ENCODE results near the gene NUDT3.
"Not testable (repeated sequence)": the region's sequence is repeated elsewhere in the genome, so short reads cannot be mapped to it uniquely, and the experiment has no call there.

NUDT3 gene

DNA sequence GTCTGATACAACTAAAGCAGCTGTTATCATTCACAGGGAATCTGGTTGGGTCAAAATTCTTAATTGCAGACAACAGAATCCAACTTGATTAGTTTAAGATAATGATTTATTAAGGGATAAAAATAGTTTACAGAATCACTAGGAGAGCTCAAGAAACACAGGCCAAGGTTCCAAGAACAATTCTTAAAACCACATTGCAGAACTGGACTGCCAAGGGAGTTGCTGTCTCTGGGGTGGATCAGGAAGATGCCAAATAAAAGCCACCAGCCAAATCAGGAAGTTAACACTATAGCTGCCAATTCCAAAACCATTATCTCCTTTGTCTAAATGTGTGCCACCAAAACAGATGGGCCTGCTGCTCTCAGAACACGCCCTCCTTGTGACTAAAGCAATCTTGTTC lies 53.7 kb downstream of the NUDT3 start:
- Histone ChIP-seq H3K27ac (ENCODE audit: low read length) (no peak overlapping the region), H3K36me3 (ENCODE audit: insufficient read depth, low read depth, low read length) (peaks cover 19% of the 10 kb centered on the region), H3K27me3 (ENCODE audit: insufficient read depth, low read length) (no peaks in the 10 kb centered on the region), H3K9me3 (ENCODE audit: insufficient read depth, low read depth, low read length) (no peaks in the 10 kb centered on the region), H3K9ac (ENCODE audit: low read depth, low read length) (no peak overlapping the region), H3K4me3 (ENCODE audit: low read length) (no peak overlapping the region), H3K4me1 (ENCODE audit: insufficient read depth, low read length) (peaks cover 4% of the 10 kb centered on the region; the same call in 1 of the 2 replicates)

DNA sequence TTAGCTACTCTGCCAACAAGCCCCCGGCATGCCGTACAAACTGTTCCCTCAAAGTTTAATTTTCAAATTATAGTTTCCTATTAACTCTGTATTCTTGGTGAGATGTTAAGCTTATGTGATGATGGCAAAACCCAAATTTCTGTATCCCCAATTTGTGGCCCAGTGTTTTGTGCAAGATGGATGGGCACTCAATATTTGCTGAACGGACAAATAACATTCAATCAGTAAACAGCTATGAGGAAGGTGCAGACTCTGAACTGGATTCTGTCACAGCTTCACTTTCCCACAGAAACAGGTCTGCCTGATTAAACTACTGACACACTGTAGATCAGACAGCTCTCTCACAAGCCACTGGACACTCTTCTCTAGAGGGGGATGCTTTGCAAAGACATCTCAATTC lies 54.1 kb downstream of the NUDT3 start:
- Histone ChIP-seq H3K36me3 (ENCODE audit: insufficient read depth, low read depth, low read length) (peaks cover 19% of the 10 kb centered on the region), H3K27me3 (ENCODE audit: insufficient read depth, low read length) (no peaks in the 10 kb centered on the region), H3K4me3 (ENCODE audit: low read length) (no peak overlapping the region), H3K9me3 (ENCODE audit: insufficient read depth, low read depth, low read length) (no peaks in the 10 kb centered on the region), H3K27ac (ENCODE audit: low read length) (no peak overlapping the region), H3K9ac (ENCODE audit: low read depth, low read length) (no peak overlapping the region), H3K4me1 (ENCODE audit: insufficient read depth, low read length) (peaks cover 4% of the 10 kb centered on the region; the same call in 1 of the 2 replicates)

DNA sequence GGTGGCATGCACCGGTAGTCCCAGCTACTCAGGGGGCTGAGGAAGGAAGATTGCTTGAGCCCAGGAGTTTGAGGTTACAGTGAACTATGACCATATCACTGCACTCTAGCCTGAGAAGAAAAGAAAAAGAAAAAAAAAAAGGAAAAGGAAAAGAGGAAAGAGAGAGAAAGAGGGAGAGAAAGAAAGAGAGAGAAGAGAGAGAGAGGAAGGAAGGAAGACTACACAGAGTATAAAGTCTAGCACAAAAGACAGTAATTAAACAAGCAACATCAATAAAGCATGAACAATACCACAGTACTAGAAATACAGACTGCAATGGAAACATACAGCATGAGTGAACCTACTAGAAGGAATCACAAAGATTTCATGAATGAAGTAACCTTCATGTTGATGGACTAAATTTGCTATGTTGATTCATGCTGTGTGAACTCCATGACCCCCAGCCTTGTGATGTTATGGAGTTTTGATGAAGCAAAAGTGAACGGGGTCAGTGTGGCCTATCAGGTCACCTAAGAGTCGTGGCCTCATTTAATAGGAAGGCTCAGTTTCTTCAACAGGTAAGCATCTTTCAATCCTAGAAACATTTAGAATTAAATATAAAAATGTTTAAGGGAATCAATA lies 57.6 kb downstream of the NUDT3 start:
- H3K9me3 ChIP-seq (ENCODE audit: insufficient read depth, low read depth, low read length), result no peaks in the 10 kb centered on the region
- H3K27me3 ChIP-seq (ENCODE audit: insufficient read depth, low read length), result no peaks in the 10 kb centered on the region
- peaks cover 4% of the 10 kb centered on the region; the same call in 1 of the 2 replicates for H3K4me1 ChIP-seq (ENCODE audit: insufficient read depth, low read length)
- H3K9ac ChIP-seq (ENCODE audit: low read depth, low read length), result no peak overlapping the region
- H3K4me3 ChIP-seq (ENCODE audit: low read length), result no peak overlapping the region
- H3K36me3 ChIP-seq (ENCODE audit: insufficient read depth, low read depth, low read length), result peaks cover 6% of the 10 kb centered on the region; the same call in 1 of the 2 replicates
- H3K27ac ChIP-seq (ENCODE audit: low read length), result no peak overlapping the region

DNA sequence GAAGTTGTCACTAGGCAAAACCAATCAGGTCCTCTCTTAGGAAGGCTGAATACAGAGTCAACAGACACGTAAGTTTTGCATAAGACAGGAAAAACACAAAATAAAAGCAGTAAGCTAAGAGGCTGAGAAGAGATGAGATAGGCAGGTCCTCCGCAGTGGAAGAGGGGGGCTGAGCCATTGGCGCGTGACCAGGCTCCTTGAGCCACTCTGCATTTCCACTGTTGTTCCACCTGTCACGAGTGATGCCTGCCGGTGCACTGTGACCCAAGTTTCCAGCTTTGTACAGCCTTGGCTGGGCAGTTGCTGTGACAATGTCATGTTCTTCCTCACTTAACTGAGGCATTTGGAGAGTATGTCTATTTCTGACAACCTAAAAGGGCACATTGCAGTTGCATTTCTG lies 58.6 kb downstream of the NUDT3 start:
- Histone ChIP-seq H3K4me1 (ENCODE audit: insufficient read depth, low read length) (peaks cover 4% of the 10 kb centered on the region; the same call in 1 of the 2 replicates), H3K27ac (ENCODE audit: low read length) (no peak overlapping the region), H3K9ac (ENCODE audit: low read depth, low read length) (no peak overlapping the region), H3K4me3 (ENCODE audit: low read length) (no peak overlapping the region), H3K9me3 (ENCODE audit: insufficient read depth, low read depth, low read length) (no peaks in the 10 kb centered on the region), H3K36me3 (ENCODE audit: insufficient read depth, low read depth, low read length) (peaks cover 6% of the 10 kb centered on the region; the same call in 1 of the 2 replicates), H3K27me3 (ENCODE audit: insufficient read depth, low read length) (no peaks in the 10 kb centered on the region)

DNA sequence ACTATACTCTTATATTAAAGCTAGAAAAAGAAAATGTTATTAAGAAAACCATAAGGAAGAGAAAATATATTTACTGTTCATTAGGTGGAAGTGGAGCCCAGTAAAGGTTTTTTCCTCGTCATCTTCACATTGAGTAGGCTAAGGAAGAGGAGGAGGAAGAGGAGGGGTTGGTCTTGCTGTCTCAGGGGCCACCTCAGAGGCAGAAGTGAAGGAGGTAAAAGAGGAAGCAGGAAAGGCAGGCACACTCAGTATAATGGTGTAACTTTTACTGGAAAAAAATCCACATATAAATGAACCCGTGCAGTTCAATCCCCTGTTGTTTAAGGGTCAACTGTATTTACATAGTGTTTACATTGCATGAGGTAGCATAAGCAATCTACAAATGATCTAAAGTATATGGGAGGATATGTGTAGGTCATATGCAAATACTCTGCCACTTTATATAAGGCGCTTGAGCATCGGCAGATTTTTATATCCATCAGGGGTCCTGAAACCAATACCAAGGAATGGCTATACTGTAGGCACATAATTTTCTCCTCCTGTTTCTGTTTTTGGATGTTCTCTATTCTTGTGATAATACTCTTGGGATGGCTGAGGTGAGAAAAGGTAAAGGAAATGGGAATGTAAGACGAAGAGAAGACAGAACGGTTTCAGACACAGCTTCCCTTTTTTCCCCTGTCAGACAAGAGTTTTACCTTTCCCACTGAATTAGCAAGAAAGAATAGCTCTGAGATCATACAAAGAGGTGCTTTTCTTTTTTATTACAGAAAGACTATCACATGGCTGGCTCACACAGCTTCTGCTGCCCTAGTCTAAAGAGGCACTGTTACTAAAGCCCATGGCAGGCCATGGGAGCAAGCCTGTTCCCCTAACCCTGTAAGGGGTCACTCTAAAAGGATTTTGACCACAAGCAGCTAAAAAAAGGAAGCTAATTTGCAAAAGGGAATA lies 59.9 kb downstream of the NUDT3 start:
- H3K36me3 ChIP-seq (ENCODE audit: insufficient read depth, low read depth, low read length), result peaks cover 6% of the 10 kb centered on the region; the same call in 1 of the 2 replicates

DNA sequence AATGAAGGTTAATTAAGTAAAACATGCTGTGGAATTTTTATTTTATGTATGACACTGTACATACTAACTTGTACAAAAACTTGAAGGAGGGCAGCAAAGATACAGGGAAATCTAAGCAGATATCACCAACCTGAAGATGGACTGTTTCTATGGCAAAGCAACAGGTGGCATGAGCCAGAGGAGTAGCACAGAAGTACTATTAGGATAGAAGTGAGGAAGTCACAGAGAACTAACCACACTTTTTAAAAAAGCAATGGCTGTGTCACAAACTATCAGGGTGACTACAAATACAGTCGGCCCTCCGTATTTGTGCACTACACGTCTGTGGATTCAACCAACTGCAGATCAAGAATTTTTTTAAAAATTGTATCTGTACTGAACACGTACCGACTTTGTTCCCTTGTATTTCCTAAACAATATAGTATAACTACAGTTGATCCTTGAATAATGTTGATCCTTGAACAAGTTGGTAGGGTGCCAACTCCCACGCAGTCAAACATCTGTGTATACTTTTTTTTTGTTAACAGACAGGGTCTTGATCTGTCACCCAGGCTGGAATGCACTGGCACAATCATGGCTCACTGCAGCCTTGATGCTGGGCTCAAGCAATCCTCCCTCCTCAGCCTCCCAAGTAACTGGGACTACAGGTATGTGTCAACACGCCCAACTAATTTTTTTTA lies 61.0 kb downstream of the NUDT3 start:
- no peak overlapping the region for H3K4me3 ChIP-seq (ENCODE audit: low read length)
- peaks cover 6% of the 10 kb centered on the region; the same call in 1 of the 2 replicates for H3K36me3 ChIP-seq (ENCODE audit: insufficient read depth, low read depth, low read length)
- no peaks in the 10 kb centered on the region for H3K27me3 ChIP-seq (ENCODE audit: insufficient read depth, low read length)
- no peaks in the 10 kb centered on the region for H3K4me1 ChIP-seq (ENCODE audit: insufficient read depth, low read length)
- H3K9ac ChIP-seq (ENCODE audit: low read depth, low read length), result no peak overlapping the region
- no peaks in the 10 kb centered on the region for H3K9me3 ChIP-seq (ENCODE audit: insufficient read depth, low read depth, low read length)
- no peak overlapping the region for H3K27ac ChIP-seq (ENCODE audit: low read length)

More for the DNA sequence above, 59.9 kb downstream of the NUDT3 start:
- Histone ChIP-seq H3K9me3 (ENCODE audit: insufficient read depth, low read depth, low read length) (no peaks in the 10 kb centered on the region), H3K27ac (ENCODE audit: low read length) (no peak overlapping the region), H3K27me3 (ENCODE audit: insufficient read depth, low read length) (no peaks in the 10 kb centered on the region), H3K4me1 (ENCODE audit: insufficient read depth, low read length) (no peaks in the 10 kb centered on the region), H3K4me3 (ENCODE audit: low read length) (no peak overlapping the region), H3K9ac (ENCODE audit: low read depth, low read length) (no peak overlapping the region)

DNA sequence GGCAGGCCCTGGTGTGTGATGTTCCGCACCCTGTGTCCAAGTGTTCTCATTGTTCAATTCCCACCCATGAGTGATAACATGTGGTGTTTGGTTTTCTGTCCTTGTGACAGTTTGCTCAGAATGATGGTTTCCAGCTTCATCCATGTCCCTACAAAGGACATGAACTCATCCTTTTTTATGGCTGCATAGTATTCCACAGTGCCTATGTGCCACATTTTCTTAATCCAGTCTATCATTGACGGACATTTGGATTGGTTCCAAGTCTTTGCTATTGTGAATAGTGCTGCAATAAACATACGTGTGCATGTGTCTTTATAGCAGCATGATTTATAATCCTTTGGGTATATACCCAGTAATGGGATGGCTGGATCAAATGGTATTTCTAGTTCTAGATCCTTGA lies 62.7 kb downstream of the NUDT3 start:
- H3K4me1 ChIP-seq (ENCODE audit: insufficient read depth, low read length); H3K9me3 ChIP-seq (ENCODE audit: insufficient read depth, low read depth, low read length); H3K36me3 ChIP-seq (ENCODE audit: insufficient read depth, low read depth, low read length); H3K4me3 ChIP-seq (ENCODE audit: low read length); H3K9ac ChIP-seq (ENCODE audit: low read depth, low read length); H3K27ac ChIP-seq (ENCODE audit: low read length); H3K27me3 ChIP-seq (ENCODE audit: insufficient read depth, low read length): not testable (repeated sequence)

DNA sequence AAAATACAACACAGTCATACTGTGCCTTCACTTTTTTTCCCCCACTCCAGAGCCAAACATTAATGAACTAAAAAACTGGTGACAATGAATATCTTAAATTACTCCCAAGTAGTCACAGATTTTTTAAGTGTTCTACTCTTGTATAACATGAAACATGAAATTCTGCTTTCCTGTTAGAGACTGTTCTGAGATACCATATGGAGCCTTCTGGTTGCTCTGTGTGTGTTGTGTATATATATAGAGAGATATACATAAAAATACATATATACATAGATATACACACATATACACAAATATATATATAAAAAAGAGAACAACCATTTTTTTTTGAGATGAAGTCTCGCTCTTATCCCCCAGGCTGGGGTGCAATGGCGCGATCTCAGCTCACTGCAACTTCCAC lies 63.5 kb downstream of the NUDT3 start:
- Histone ChIP-seq H3K36me3 (ENCODE audit: insufficient read depth, low read depth, low read length) (no peaks in the 10 kb centered on the region), H3K9me3 (ENCODE audit: insufficient read depth, low read depth, low read length) (no peaks in the 10 kb centered on the region; the same call in 1 of the 2 replicates), H3K9ac (ENCODE audit: low read depth, low read length) (no peak overlapping the region)

DNA sequence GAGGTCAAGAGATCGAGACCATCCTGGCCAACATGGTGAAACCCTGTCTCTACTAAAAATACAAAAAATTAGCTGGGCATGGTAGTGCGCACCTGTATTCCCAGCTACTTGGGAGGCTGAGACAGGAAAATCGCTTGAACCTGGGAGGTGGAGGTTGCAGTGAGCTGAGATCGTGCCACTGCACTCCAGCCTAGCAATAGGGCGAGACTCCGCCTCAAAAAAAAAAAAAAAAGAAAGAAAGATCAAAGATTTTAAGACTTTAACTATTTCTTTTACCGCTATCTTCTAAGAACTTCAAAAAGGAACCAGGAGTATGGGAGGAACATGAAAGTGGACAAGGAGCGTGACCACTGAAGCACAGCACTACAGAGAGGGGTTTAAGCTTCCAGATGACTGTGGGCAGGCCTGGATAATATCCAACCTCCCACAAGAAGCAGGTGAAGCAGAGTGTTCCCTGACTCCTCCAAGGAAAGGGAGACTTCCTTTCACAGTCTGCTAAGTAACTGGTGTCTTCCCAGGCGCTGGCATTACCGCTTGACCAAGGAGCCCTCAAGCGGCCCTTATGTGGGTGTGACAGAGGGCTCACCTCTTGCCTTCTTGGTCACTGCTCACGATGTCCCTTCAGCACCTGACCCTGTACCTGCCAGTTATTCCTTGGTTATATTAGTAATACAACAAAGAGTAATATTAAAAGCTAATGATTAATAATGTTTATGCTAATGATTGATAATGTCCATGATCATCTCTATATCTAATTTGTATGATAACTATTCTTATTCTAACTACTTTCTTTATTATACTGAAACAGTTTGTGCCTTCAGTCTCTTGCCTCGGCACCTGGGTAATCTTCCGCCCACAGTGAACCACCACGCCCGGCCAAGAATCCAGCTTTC lies 64.9 kb downstream of the NUDT3 start:
- H3K9ac ChIP-seq (ENCODE audit: low read depth, low read length); H3K27me3 ChIP-seq (ENCODE audit: insufficient read depth, low read length); H3K36me3 ChIP-seq (ENCODE audit: insufficient read depth, low read depth, low read length); H3K9me3 ChIP-seq (ENCODE audit: insufficient read depth, low read depth, low read length); H3K4me3 ChIP-seq (ENCODE audit: low read length); H3K27ac ChIP-seq (ENCODE audit: low read length); H3K4me1 ChIP-seq (ENCODE audit: insufficient read depth, low read length): not testable (repeated sequence)

More for the DNA sequence above, 63.5 kb downstream of the NUDT3 start:
- Histone ChIP-seq H3K27me3 (ENCODE audit: insufficient read depth, low read length) (no peaks in the 10 kb centered on the region), H3K4me1 (ENCODE audit: insufficient read depth, low read length) (no peaks in the 10 kb centered on the region), H3K27ac (ENCODE audit: low read length) (no peak overlapping the region), H3K4me3 (ENCODE audit: low read length) (no peak overlapping the region)

DNA sequence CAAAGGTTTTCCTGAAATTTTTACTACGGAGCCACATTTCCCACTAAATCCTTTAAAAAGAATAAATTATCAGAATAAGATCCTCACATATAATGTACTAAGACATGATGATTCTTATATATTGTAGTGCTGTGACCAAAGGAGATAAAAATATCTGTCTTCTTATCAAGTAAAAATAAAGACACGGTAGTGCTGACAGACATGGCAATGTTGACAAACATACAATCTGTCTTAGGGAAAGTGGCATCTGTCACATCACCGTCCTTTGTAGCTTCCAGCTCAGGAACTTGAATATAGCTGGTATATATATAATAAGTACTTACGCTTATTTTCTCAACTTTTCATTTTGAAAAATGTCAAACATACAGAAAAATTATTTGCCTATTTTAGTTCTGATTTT lies 66.8 kb downstream of the NUDT3 start:
- Histone ChIP-seq H3K4me1 (ENCODE audit: insufficient read depth, low read length) (no peaks in the 10 kb centered on the region), H3K27me3 (ENCODE audit: insufficient read depth, low read length) (no peaks in the 10 kb centered on the region), H3K27ac (ENCODE audit: low read length) (no peak overlapping the region), H3K9ac (ENCODE audit: low read depth, low read length) (no peak overlapping the region), H3K36me3 (ENCODE audit: insufficient read depth, low read depth, low read length) (no peaks in the 10 kb centered on the region), H3K9me3 (ENCODE audit: insufficient read depth, low read depth, low read length) (no peaks in the 10 kb centered on the region; the same call in 1 of the 2 replicates), H3K4me3 (ENCODE audit: low read length) (no peak overlapping the region)

Measured in iPS-20b (cell line).